ENCODE measurements around the gene PPIP5K1. TPM values are rescaled to one million over a fixed set of nuclear protein-coding genes. Genes with fewer than 3 reads are reported as not detected.

Gene PPIP5K1
- total and polyA plus RNA-seq, 9 of the 15 experiments (the other 6 are each of a cell fraction or from before 2014, with no cell fraction given), result 2.5 to 74.6 (median 35.1) TPM

DNA sequence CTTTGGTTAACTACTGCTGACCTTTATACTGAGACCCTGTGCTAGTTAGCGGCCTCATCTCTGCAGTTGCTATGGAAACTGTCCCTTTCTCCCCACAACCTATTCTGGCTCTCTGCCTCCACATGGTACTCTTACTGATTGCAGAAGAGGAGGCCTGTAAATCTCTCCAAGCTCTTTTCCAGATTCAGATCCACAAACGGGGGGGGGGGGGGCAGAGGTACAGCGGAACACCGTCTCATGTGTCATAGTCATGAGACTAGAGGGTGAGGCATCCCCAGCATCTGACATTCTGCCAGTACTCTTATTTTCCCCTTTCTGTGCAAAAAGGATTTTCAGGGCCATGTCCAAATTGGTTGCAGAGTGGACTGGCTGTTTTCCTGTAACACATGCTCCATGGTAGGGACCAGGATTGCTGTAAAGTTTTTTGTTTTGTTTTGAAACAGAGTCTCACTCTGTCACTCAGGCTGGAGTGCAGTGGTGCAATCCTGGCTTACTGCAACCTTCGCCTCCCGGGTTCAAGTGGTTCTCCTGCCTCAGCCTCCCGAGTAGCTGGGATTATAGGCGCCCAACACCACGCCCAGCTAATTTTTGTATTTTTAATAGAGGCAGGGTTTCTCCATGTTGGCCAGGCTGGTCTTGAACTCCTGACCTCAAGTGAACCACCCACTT lies 80.9 kb downstream of the PPIP5K1 start:
- ChIA-PET CTCF (ENCODE audit: low intra/inter-chr PET ratio) (no interaction called here), POLR2A (interaction anchor here (1.0 to 1.9 kb wide), 3 partner anchors 10 to 16 kb away, joined by 3 to 8 read pairs (median 4); partner anchors contain the start of gene TP53BP1)
- H3K27ac ChIP-seq (ENCODE audit: extremely low read depth, low read depth, low read length), result peak overlapping the region; percentile 93
- H2AFZ ChIP-seq (ENCODE audit: low read depth, low read length), result peak overlapping the region; percentile 95
- H3K9me1 ChIP-seq (ENCODE audit: control insufficient read depth, insufficient read depth, low read length), result no peaks in the 10 kb centered on the region
- FAIRE-seq, result no peak
- H4K20me1 ChIP-seq (replicated peaks; ENCODE audit: control insufficient read depth, insufficient read depth, low read length), result peaks cover 3% of the 10 kb centered on the region; the same call in 1 of the 2 replicates
- peaks cover 8% of the 10 kb centered on the region; the same call in 2 of the 3 replicates for H3K79me2 ChIP-seq (ENCODE audit: control insufficient read depth, insufficient read depth, low read length)
- peaks cover 14 to 54% of the 10 kb centered on the region in 2 experiments for H3K4me1 ChIP-seq (replicated peaks in 1 of 2; ENCODE audit: control insufficient read depth in 2 of 2, insufficient read depth in 2 of 2, low read length in 2 of 2)
- H3K36me3 ChIP-seq (ENCODE audit: control insufficient read depth, insufficient read depth, low read length), result no peaks in the 10 kb centered on the region
- no peak for ATAC-seq
- in situ Hi-C loops (cut with MboI) (no loop called here), intact Hi-C loops (cut with micrococcal nuclease) (no loop called here)
- DNase-seq (ENCODE audit: extremely low read depth in 1 of 4, low spot score in 3 of 4), result peak in 2 of 4 experiments; percentile 18 to 32
- WGBS (ENCODE audit: insufficient coverage, low coverage, missing lambda C conversion rate), result 11% methylated on average over 8 of the region's 9 CpGs
- H3K4me2 ChIP-seq (ENCODE audit: insufficient read depth, low read length), result peak overlapping the region; percentile 90
- BruUV-seq (replicated peaks), result no TSS peak
- H3K27me3 ChIP-seq (ENCODE audit: control insufficient read depth in 2 of 2, insufficient read depth in 2 of 2, low read length in 2 of 2), result no peaks in the 10 kb centered on the region
- no peaks in the 10 kb centered on the region for H3K9me3 ChIP-seq (replicated peaks; ENCODE audit: control insufficient read depth, insufficient read depth, low read depth, low read length)
- peak overlapping the region; percentile 58 for H3K4me3 ChIP-seq
- peak overlapping the region; percentile 41 to 75; a peak in 3 of 4 replicates for H3K9ac ChIP-seq (ENCODE audit: insufficient read depth in 1 of 2, low read depth in 2 of 2, low read length in 2 of 2)
- TF ChIP-seq EP400 (IDR thresholded peaks at IDR 0.05) (0 out of 2 replicates have a peak, but pooled peaks have one; percentile 14), PKNOX1 (IDR thresholded peaks at IDR 0.05) (peak; percentile 5; the same call in 1 of the 2 replicates), JUN (IDR thresholded peaks at IDR 0.05; ENCODE audit: borderline replicate concordance, low read depth, low read length) (0 out of 2 replicates have a peak, but pooled peaks have one; percentile 36), JUN (CRISPR knock-in tag; IDR thresholded peaks at IDR 0.05; ENCODE audit: borderline replicate concordance) (no peak), PHF8 (IDR thresholded peaks at IDR 0.05; ENCODE audit: borderline replicate concordance, low read length) (0 out of 2 replicates have a peak, but pooled peaks have one; percentile 3), ZFX (CRISPR knock-in tag; IDR thresholded peaks at IDR 0.05) (peak; percentile 27; the same call in 1 of the 2 replicates), RFX1 (IDR thresholded peaks at IDR 0.05) (peak; percentile 85), RCOR1 (IDR thresholded peaks at IDR 0.05; ENCODE audit: borderline replicate concordance in 1 of 2, low read depth in 2 of 2, low read length in 2 of 2) (0 out of 4 replicates have a peak, but pooled peaks of 1 of the 2 experiments have one; percentile 17), CEBPB (tag; IDR thresholded peaks at IDR 0.05) (0 out of 2 replicates have a peak, but pooled peaks have one; percentile 18), SMAD2 (IDR thresholded peaks at IDR 0.05; ENCODE audit: low read depth, low read length) (no peak), NCOA1 (IDR thresholded peaks at IDR 0.05; ENCODE audit: low read depth) (no peak), FOSL1 (tag; conservative IDR thresholded peaks at IDR 0.05) (peak; percentile 67), CREM (IDR thresholded peaks at IDR 0.05; ENCODE audit: low read depth) (0 out of 2 replicates have a peak, but pooled peaks have one; percentile 11)
- TF ChIP-seq, protein P1, sequence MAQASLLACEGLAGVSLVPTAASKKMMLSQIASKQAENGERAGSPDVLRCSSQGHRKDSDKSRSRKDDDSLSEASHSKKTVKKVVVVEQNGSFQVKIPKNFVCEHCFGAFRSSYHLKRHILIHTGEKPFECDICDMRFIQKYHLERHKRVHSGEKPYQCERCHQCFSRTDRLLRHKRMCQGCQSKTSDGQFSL (CRISPR knock-in tag; IDR thresholded peaks at IDR 0.05), result peak; percentile 79
- TF ChIP-seq, protein P1 (tag; IDR thresholded peaks at IDR 0.05), result peak in 1 of 2 experiments; percentile 82; a peak in 2 of 4 replicates
- TF ChIP-seq, protein P2, sequence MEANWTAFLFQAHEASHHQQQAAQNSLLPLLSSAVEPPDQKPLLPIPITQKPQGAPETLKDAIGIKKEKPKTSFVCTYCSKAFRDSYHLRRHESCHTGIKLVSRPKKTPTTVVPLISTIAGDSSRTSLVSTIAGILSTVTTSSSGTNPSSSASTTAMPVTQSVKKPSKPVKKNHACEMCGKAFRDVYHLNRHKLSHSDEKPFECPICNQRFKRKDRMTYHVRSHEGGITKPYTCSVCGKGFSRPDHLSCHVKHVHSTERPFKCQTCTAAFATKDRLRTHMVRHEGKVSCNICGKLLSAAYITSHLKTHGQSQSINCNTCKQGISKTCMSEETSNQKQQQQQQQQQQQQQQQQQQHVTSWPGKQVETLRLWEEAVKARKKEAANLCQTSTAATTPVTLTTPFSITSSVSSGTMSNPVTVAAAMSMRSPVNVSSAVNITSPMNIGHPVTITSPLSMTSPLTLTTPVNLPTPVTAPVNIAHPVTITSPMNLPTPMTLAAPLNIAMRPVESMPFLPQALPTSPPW (CRISPR knock-in tag; IDR thresholded peaks at IDR 0.05), result peak; percentile 72
- TF ChIP-seq, protein P3, sequence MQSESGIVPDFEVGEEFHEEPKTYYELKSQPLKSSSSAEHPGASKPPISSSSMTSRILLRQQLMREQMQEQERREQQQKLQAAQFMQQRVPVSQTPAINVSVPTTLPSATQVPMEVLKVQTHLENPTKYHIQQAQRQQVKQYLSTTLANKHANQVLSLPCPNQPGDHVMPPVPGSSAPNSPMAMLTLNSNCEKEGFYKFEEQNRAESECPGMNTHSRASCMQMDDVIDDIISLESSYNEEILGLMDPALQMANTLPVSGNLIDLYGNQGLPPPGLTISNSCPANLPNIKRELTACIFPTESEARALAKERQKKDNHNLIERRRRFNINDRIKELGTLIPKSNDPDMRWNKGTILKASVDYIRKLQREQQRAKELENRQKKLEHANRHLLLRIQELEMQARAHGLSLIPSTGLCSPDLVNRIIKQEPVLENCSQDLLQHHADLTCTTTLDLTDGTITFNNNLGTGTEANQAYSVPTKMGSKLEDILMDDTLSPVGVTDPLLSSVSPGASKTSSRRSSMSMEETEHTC (IDR thresholded peaks at IDR 0.05), result 0 out of 2 replicates have a peak, but pooled peaks have one; percentile 29

All from K562 (cell line).